ENCODE results near the gene HHIPL2. TPM values are rescaled to one million over a fixed set of nuclear protein-coding genes. Genes with fewer than 3 reads are reported as not detected.

HHIPL2 gene
- total RNA-seq, 1 donor from 2014 or later: not detected

Other genes with a start within 250 kb of the HHIPL2 start
- gene TAF1A, start 41.8 kb upstream of the HHIPL2 start, total RNA-seq: 2.4 and 2.8 TPM in 2 replicates
- 20.8 and 25.0 TPM in 2 replicates for gene MIA3, start 70.0 kb upstream of the HHIPL2 start, total RNA-seq
- gene AIDA, start 164.4 kb upstream of the HHIPL2 start, total RNA-seq: 33.8 and 40.2 TPM in 2 replicates
- 29.1 and 34.1 TPM in 2 replicates for gene BROX, start 164.5 kb upstream of the HHIPL2 start, total RNA-seq
- not detected in 2 replicates for gene FAM177B, start 189.1 kb upstream of the HHIPL2 start, total RNA-seq